Stimulated activated CD8-positive, alpha-beta memory T cell treated with anti-CD3 and anti-CD28 coated beads, Interleukin-15, amount 100 ng/mL, for 48 hours (primary cell): ENCODE measurements around the gene SIGLEC7.
A peak's percentile ranks its signal among the peaks of the same experiment; 100 is the strongest.
"Not testable (repeated sequence)": the region's sequence is repeated elsewhere in the genome, so short reads cannot be mapped to it uniquely, and the experiment has no call there.

Experiments
- DNase-seq, 2 donors: peaks; one replicate each; pipeline ENCODE4 v3.0.0-alpha.2; 2020; ENCODE audit warnings: low read depth in 2 of 2

The SIGLEC7 gene

DNA sequence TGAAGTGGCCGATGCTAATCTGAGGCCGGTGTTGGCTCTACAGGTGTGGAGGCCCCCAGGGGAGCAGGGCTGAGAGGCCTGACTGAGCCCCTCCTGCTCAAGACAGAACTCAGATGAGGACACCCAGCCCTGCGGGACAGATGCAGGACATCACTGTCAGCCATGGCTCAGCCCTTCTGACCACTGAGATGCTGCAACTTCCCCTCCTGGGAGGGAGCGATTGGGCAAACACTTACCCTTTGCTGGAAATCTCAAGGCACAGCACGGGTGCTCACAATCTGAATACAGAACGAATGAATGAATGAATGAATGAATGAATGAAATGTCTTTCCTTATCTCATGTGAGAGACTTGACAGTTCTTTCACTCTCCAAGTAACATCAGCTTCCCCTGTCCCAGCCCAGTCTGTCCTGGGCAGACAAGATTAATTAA, 3.5 kb upstream of the SIGLEC7 start:
- DNase-seq: no peak

DNA sequence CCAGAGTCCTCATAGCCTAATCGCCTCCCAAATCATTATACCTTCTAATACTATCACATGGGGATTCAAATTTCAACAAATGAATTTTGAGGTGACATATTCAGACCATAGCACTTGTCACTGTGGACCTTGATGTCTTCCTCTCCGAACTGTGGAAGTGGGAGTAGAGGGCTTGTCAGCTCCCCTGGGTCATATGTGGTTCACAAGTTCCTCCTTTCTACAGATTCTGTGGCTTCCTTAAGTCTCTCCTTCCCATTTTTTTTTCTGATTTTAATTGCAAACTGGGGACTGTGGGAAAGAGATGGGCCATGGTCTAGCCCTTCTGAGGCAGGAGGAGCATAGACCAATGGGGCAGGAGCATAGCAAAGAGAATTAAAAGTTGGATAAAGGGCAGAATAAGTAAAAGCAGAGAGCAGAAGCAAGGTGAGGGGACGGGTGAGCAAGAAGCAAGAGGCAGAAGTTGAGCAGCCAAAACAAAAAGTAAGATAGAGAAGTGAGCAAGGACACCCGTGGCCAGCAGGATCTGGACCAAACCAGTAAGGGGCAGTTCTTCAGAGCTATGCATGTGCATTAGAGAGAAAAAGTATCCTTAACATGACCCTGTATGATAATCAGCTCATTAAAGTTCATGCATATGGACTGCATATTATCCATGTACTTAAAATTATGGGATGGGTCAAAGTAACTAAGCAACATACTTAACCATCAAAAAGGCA, 2.6 kb upstream of the SIGLEC7 start:
- DNase-seq: no peak

DNA sequence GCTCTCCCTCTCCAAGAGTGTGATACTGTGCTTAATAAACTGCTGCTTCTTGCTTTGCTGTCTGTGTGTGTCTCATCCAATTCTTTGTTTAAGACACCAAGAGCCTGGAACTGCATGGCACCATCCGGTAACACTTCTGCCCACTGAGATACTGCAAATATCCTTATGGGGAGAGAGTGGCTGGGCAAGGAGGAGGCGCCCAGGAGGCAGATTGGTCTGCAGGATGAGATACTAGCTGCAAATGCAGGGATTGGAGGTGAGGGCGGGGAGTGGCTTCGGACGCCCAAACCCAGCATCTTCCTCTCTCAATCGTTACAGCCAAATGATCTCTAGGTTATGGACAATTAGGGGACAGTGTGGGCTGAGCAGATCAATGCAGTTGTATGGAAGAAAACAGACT, 1.7 kb upstream of the SIGLEC7 start:
- no peak for DNase-seq

DNA sequence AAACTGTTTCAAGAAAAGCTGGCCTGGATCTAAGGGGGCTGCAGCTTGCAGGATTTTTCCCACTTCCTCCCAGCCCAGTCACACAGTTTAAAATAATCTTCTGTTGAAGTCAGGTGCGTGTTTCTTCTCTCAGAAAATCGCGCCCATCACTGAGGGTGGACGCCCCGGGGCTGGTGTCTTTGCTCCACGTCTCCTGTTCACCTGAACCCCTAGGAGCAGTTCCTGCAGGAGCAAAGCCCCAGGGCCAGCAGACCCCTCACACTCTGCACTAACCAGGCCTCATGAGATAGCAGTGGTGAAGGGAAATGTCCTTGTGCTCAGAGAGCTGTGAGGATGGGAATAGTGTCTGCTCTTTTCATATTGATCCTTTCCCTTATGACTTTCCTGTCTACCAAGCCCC, 920 bp upstream of the SIGLEC7 start:
- DNase-seq: no peak

DNA sequence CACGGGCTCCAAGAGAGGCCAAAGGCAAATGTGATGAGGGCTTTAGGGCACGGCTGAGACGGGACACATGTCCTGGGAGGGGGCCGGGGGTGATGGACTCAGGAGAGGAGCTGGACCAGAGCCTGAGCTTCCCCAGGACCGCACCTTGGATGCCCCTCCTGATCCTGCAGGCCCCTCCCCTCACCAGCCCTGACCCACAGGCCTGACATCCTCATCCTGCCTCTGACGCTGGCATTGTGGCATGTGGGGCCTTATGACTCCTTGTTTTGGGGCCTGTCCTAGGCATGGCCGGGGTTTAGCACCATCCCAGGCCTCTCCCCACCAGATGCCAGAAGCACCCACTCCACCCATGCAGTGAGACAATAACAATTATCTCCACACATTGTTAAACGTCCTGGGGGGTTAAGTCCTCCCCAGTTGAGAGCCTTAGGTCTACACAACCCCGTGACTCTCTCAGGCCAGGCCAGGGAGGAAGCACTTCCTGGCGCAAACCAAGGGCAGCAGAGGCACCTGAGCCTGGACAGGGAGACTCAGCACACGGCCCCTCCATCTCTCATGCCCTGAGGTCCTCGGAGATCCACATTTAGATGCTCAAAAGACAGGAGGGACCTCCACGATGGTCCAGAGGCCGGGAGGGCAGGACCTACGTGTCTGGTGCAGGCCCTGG, 841 bp downstream of the SIGLEC7 start:
- DNase-seq: not testable (repeated sequence)

DNA sequence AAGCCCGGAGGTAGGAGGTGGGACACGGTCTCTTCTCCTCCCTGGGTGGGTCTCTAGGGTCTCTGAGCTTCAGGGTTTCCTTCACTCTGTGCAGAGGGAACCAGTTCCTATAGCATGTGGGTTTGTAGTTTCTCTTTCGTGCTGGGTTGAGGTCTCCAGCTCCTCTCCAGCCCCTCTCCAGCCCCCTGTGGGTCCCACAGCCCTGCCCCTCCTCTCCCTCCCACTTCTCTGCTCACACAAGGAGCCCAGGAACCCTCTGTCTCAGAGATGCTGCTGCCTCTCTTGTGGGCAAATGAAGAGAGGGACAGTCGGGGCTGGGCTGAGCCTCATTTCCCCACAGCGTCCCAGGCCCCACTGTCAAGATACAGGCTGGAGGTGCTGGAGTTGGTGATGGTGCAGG, 1.4 kb downstream of the SIGLEC7 start:
- no peak for DNase-seq

DNA sequence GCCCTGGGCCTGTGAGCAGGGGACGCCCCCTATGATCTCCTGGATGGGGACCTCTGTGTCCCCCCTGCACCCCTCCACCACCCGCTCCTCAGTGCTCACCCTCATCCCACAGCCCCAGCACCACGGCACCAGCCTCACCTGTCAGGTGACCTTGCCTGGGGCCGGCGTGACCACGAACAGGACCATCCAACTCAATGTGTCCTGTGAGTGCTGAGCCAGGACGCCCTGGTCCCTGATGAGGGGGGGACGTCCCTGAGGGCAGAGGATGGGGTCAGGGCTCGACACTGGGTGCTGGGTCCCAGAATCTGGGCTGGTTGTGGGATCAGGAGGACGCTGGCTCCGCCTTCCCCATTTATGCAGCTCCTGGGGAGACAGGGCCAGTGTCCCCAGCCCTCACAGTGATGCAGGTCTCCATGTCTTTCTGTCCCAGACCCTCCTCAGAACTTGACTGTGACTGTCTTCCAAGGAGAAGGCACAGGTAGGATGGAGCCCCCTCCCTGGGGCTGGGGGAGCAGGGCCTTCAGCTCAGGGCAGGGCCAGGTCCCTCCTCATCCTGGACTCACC, 2.5 kb downstream of the SIGLEC7 start:
- no peak for DNase-seq

DNA sequence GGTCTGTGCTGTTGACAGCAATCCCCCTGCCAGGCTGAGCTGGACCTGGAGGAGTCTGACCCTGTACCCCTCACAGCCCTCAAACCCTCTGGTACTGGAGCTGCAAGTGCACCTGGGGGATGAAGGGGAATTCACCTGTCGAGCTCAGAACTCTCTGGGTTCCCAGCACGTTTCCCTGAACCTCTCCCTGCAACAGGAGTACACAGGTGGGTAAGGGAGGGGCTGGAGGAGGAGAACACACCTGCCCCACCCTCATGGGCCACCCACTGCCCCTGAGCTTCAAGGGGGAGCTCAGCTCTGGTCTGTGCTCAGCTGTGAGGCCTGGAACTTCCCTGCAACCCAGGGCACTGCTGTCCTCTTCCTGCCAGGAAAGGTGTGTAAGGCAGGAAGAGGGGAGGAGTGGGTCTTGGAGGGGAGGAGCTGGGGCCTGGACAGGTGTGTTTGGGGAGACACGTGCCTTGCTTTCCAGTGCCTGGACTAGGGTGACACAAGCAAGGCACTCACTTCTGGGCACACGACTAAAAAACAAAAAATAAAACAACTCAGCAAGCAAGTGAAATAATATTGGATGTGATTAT, 3.9 kb downstream of the SIGLEC7 start:
- no peak for DNase-seq

DNA sequence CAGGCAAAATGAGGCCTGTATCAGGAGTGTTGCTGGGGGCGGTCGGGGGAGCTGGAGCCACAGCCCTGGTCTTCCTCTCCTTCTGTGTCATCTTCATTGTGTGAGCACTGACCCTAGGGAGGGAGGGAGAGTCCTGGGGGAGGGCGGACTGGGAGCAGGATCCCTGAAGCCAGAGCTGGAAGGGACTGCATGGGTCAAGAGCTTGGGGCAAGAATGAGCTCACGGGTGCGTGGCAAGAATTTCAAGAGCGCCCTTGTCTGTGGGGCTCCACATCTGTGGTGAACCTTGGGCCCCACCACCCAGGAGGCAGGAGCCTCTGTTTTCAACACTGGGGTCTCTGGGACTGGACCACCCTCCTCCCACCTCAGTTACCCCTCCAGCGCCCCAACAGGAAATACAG, 4.7 kb downstream of the SIGLEC7 start:
- no peak for DNase-seq

DNA sequence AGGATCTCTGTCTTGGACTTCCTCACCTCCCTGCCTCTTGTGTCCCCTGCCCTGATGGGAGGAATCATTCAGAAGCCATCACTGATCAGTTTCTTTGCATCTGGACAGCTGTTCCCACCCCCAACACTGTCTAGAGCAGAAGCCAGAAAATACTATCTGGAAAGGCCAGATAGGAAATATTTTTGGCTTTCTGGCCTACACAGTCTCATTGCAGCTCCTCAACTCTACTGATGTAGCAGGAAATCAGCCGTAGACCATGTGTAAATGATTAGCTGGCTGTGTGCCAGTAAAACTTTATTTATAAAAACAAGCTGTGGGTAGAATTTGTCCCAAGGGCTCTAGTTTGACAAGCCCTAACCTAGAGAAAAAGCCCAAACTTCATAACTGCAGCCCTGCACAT, 5.6 kb downstream of the SIGLEC7 start:
- no peak for DNase-seq

DNA sequence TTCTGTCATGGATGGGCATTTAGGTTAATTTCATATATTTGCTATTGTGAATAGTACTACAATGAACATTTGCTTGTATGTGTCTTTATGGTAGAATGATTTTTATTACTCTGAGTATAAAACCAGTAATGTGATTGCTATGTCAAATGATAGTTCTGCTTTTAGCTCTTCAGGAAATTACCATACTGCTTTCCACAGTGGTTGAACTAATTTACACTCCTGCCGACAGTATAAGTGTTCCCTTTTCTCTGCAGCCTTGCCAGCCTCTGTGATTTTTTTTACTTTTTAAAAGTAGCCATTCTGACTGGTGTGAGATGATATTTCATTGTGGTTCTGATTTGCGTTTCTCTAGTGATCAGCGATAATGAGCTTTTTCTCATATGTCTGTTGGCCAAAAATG, 6.5 kb downstream of the SIGLEC7 start:
- no peak for DNase-seq

DNA sequence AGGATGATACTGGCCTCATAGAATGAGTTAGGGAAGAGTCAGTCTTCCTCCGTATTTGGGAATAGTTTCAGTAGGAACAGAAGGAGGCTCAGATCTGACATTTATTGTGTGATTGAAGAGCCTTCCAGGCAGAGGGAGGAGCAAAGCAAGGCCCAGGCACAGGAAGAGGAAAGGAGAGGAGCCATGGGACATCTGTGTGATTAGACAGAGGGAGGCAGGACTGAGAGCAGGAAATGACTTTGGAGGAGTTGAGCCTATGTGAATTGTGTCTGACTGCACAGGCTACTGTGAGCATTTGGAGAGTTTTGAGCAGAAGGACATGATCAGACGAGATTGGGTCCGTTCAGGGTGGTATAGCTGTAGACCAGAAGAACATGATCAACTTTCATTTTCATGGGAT, 8.5 kb downstream of the SIGLEC7 start:
- no peak for DNase-seq

DNA sequence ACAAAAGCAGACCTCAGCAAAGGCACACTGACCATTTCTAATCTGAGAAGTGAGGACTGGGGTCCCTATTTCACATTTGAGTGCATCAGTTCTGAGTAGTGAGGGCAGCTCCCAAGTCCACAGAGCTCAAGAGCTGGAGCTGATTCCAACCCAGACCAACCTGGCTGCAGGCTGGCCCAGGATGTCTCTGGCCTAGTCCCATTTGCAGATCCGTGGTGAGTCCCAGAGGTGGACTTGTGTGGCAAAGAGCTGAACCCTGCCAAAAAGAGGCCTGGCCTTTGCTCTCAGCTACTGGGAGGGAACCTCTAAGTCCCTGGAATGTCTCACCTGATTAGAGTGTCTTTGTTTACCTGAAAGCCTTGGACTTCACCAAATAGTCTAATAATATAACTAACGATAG, 14.6 kb downstream of the SIGLEC7 start:
- DNase-seq: no peak

DNA sequence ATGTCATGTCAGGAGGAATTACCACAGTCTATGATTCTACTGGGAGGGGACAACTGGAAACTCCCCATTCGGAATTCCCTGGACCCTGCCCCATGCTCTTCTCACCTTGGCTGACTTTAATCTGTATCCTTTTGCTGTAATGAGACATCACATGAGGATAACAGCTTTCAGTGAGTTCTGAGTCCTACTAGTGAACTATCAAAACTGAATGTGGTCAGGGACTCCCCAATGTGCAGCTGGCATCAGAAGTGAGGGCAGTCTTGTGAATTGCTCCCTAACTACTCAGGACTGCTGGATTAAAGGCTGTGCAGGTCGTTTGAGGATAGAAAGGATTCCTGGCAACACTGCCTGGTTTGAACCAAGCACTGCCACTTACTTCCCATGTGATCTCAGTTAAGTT, 15.2 kb downstream of the SIGLEC7 start:
- DNase-seq: no peak

DNA sequence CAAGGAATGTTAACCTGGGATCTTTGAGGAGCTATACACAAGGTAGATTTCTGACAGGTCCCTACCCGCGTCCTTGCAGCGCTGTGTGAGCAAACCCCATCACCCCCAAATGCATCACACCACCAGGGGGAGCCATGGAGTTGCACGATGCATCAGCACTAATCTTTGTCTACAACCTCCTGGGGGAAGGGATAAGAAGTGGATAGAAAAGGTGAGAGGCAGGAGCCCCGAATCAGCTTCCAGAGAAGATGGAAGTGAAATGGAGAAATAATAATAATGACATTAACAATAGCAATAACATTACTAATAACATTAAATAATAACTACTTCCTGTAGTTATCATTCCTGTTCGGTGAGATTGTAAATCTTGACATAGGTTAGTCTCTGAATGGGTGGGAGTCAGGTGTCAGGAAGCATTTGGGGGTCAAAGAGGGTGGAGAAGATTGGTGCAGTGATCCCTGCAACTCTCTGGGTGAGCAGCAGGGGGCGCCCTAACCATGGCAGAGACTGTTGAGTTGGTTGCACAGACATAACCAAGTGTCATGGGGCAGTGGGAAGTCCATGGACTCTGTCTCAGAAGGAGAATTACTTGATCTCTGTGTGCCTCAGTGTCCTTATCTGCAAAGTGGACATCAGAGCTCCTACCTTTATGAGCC, 16.5 kb downstream of the SIGLEC7 start:
- DNase-seq: peak; percentile 54 to 56

DNA sequence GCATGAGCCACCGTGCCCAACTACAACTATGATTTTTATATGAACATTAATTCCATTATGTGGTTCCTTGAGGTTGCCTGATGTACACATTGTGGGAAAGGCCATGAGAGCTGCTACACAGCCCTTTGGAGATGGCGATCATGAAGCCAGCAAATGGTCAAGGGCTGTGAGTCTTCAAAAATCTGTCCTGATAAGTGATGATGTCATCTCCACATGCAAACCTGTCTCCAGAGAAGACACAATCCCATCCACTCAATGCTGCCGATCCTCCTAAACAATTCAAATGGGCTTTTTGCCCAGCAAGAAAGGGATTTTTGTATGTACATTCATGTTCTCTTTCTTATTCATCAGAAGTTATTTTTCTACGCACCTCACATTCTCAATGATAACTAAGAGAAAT, 17.6 kb downstream of the SIGLEC7 start:
- DNase-seq: no peak

DNA sequence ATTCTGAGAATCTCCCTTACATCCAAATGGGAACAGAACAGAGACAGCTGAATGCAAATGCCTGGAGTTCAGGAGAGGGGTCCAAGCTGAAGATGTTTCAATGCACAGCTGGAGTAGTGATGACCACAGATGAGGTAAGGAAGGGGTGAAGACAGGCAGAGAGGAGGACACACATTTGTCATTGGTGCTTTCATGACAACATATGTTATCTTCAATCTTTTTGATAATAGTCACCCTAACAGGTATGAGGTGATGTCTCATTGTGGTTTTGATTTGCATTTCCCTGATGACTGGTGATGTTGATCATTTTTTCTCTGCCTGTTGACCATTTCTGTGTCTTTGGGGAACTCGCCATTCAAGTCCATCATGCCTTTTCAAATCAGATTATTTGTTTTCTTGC, 19.2 kb downstream of the SIGLEC7 start:
- no peak for DNase-seq

DNA sequence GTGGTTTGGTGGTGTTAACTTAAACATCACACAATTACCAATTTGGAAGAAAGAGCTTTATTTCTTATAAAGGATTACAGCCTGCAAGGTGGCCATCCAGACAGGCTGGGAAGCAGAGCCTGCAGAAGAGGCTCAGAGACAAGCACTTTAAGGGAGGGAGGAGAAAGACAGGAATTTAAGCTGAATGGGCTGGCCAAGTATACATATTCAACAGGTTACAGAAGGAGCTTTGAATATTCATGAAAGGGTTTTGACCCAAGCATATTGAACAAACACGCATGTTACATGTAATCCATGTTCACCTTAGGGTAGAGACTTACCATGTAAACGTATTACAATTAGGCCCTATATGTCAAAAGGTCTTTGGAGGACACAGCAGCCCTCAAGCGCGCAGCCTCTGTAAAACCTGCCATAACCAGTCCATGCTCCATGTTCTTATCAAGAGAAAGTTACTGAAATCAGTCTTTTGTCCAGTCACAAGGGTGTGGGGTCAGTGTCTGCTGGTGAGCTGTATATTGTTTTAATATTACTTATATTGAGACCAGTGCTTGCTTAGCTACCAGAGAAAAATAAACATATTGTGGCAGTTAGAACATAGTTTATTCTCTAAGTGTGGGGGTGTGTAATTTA, 19.9 kb downstream of the SIGLEC7 start:
- DNase-seq: no peak

DNA sequence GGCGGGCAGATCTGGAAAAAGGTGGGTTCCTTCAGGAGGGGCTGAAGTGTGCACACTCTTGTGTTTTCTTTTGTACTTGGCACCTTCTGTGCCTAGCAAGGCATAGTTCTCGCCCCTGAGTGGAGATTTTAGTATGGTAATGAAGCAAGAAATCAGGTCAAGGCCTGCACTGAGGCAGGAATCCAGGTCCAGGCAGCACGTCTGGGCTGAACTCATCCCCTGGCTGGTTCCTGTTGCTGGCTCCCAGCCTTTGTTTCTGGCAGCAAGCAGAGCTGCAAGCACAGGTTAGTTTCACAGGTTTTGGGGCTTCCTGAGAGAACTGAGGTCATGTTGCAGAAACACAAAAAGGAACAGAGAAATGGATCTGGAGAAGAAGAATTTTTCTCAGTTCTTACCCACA, 21.2 kb downstream of the SIGLEC7 start:
- no peak for DNase-seq

DNA sequence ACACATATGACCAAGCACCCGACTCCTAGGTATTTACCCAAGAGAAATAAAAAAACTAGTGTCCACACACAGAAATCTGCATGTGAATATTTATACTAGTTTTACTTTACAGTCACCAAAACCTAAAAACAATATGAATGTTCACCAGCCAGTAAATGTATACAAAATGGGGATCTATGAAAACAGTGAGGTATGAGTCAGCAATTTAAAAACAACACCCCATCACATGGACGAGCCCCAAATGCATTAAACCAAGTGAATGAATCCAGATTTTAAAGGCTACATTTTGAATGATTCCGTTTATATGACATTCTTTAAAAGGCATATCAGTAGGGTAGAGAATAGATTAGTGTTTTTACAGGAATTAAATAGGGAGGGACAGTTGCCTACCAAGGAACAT, 22.1 kb downstream of the SIGLEC7 start:
- no peak for DNase-seq

DNA sequence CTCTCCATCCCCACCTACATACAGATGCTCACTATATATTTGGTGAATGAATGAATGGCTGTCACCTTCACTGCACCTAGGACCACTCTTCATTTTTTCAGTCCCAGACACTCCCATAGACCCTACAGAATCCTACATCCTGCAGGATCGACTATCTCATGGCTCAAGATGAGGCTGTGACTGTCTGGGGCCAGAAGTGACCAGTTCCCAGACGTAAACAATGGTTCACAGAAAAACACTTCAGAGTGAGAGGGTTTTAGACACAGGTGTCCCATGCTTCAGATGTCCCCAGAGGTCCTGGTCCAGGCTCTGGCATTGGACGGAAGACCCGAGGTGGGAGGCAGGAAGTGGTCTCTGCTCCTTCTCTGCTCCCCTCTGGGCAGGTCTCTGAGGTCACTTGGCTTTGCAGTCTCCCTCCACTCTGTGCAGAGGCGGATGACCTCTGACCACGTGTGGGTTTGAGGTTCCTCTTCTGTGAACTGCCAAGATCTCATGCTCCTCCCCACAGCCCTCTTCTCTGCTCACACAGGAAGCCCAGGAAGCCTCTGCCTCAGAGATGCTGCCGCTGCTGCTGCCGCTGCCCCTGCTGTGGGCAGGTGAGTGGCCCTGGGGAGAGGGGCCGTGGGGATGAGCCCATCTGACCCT, 24.9 kb downstream of the SIGLEC7 start:
- DNase-seq: peak; percentile 5 to 19
